GM18508 (cell line): ENCODE results near the gene DELE1.

ENCODE experiments used
- ATAC-seq: cut with Tn5 transposase; IDR thresholded peaks from one replicate; pipeline ENCODE4 v1.9.1; 2021; ENCODE audit warnings: moderate number of reproducible peaks; ENCODE audit not compliant: insufficient read depth, unreplicated experiment

DELE1 gene

DNA sequence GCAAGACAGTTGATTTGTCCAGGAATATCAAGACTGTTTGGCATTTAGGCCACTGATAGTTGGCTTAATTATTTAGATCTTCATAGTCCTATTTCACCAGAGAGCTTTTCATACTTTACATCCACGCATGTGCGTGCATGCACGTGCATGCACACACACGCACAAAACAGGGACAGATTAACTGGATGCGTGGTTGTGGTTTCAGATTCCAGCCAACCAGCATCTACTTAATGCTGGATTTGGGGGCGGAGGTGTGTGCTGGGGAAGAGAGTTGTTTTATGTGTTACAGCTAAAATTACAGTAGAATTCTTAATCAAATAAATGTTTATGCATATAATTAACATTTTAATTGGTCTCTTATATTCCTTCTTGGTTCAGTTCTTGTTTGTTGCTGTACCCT lies 52.5 kb downstream of the DELE1 start:
- ATAC-seq = no peak

DNA sequence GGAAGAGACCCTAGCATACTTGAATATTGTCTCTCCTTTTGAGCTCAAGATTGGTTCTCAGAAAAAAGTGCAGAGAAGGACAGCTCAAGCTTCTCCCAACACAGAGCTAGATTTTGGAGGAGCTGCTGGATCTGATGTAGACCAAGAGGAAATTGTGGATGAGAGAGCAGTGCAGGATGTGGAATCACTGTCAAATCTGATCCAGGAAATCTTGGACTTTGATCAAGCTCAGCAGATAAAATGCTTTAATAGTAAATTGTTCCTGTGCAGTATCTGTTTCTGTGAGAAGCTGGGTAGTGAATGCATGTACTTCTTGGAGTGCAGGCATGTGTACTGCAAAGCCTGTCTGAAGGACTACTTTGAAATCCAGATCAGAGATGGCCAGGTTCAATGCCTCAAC lies 54.7 kb downstream of the DELE1 start:
- ATAC-seq = no peak

DNA sequence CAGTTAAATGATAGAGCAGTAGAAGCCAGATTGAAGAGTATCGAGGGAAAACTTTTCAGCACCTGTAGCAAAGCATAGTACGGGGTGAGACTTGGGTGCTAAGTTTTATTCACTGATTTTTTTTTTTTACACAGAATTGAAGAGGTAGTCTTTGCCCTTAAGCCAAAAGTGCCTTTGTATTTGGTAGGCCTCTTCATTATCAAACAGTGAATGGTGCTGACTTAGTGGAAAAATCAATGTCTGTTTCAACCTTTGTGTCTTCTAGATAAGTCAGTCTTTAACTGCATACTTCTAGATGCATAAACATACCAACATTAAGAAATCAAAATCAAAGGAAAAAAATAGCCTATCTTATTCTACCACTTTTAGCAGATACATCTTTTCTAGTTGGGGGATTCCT lies 59.0 kb downstream of the DELE1 start:
- ATAC-seq = no peak

DNA sequence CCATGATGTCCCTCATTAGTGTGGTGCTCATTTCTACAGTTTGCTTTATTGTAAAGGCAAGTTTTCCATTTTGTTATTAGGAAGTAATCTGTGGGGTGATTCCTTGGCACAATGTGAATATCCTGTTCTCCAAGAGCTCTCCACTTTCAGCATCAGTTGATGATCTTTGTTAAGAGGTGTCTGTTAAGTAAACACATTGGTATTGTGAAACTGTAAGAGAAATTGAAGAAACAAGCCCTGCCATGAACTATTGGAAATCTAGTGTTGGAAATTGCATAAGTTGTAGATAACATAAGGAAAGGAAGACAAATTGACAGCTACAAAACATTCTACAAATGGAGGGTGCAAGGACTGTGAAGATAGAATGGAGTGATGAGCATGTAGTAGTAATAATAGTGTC lies 62.4 kb downstream of the DELE1 start:
- ATAC-seq = no peak

DNA sequence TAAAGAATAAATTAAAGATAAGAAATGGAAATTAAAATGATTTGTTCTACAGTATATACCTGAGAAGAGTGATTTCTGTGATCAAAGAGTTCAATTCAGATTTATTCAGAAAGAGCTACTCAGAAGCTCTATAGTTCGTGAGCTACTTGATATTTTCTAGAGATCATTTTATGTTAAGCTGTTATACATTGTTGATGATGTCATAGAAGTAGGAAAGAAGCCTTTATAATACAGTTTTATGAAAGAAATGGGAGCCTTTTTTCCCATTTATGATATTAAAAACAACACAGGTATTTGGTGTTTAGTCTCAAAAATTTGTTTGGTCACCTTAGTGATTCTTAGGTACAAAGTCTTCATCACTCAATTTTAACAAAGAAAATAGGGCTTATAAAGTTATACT lies 66.0 kb downstream of the DELE1 start:
- ATAC-seq = no peak
